GM19467 (cell line): ENCODE results near the gene GRM1.
"Not testable (repeated sequence)": the region's sequence is repeated elsewhere in the genome, so short reads cannot be mapped to it uniquely, and the experiment has no call there.

Experiments used
- ATAC-seq: cut with Tn5 transposase; IDR thresholded peaks from one replicate; pipeline ENCODE4 v1.9.1; 2021; ENCODE audit warnings: mild to moderate bottlenecking, moderate library complexity; ENCODE audit not compliant: unreplicated experiment

The GRM1 gene

GRCh38 chr6:146267447-146267846 is 238.6 kb downstream of the GRM1 start:
- ATAC-seq: no peak

DNA sequence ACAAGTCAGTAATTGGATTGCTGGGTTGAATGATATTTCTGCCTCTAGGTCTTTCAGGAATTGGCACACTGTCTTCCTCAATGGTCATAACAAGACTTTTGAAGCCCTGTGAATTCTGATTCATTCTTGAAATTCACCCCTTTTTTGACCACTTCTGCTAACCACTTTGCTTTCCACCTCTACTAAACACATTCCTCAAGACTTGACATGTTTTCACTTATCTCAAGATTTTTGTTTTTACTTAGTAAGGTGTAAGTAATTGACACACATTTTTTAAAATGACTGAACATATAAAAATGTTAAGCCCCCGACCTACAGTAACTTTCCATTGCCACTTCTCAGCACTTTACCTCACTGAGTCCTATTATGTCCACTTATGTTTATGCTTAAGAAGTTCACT is 239.1 kb downstream of the GRM1 start:
- ATAC-seq: no peak

- ATAC-seq: no peak
Measured at GRCh38 chr6:146269482-146269881, 240.6 kb downstream of the GRM1 start.

DNA sequence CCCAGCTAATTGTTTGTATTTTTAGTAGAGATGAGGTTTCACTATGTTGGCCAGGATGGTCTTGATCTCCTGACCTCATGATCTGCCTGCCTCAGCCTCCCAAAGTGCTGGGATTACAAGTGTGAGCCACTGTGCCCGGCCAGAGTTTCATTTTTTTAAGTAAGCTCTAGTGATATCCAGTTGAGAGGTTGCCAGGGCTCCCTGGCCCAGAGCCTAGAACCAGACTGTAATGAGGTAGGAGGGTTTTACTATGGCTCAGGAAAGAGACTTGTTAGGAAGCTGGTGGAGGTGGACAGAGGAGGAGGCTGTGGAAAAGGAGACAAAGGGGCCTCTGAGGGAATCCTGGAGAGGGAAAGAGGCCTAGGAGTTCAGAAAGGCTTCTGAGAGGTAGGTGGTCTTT is 242.3 kb downstream of the GRM1 start:
- not testable (repeated sequence) for ATAC-seq

- no peak for ATAC-seq
Measured at GRCh38 chr6:146273490-146273889, 244.6 kb downstream of the GRM1 start.

DNA sequence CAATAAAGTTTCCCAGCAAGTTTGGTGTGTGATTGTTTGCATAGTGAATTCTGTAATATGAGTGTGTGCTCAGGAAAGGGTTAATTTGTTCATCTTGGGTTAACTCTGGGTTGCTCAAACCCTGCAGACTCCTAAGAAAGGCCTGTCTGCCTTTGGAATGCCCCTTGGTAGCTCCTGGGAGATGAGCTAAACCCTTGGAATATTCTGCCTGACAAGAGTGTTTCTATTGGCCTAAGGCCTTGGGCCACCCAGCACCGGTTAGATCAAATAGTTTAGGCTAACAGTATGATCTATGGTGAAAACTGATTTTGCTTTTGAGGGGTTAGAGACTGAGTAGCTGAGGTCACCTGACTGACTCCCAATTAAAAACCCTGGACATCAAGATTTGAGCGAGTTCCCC is 248.3 kb downstream of the GRM1 start:
- no peak for ATAC-seq

- no peak for ATAC-seq
Measured at GRCh38 chr6:146281651-146282362, 252.9 kb downstream of the GRM1 start.

- no peak for ATAC-seq
Measured at GRCh38 chr6:146282837-146283236, 254.0 kb downstream of the GRM1 start.

- no peak for ATAC-seq
Measured at GRCh38 chr6:146284311-146284710, 255.4 kb downstream of the GRM1 start.

DNA sequence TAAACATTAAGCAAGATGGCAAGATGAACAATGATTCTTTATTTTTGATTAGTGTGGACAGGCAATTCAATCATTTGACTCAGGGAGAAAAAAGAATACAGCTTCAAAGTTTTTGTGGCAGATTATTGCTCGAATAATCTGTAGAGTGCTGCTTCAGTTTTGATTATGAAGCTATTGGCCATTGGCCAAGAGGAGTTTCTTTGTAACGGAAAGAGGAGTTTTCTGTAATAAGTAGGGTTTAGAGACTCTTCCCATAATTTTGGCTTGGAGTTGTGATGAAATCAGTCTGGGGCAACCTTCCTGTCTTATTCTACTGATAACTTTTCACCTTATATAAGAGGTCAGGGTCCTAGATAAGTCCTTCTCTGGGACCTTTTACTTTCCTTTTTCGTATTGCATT is 258.1 kb downstream of the GRM1 start:
- ATAC-seq: no peak

GRCh38 chr6:146287691-146288369 is 259.0 kb downstream of the GRM1 start:
- no peak for ATAC-seq

- no peak for ATAC-seq
Measured at GRCh38 chr6:146289816-146290588, 261.1 kb downstream of the GRM1 start.

GRCh38 chr6:146290589-146290901 is 261.7 kb downstream of the GRM1 start:
- no peak for ATAC-seq

DNA sequence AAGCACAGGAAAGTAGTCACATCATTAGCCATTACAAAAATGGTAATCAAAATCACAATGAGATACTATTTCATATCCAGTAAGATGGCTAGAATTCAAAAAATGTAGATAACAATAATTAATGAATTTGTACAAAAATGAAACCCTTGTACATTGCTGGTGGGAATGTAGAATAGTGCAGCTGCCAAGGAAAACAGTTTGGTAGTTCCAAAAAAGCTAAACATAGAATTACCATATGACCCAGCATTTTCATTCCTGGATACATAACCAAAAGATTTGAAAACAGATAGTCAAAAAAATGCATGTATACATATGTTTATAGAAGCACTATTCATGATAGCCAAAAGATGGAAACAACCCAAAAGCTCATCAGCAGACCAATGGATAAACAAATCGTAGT is 263.6 kb downstream of the GRM1 start:
- no peak for ATAC-seq

DNA sequence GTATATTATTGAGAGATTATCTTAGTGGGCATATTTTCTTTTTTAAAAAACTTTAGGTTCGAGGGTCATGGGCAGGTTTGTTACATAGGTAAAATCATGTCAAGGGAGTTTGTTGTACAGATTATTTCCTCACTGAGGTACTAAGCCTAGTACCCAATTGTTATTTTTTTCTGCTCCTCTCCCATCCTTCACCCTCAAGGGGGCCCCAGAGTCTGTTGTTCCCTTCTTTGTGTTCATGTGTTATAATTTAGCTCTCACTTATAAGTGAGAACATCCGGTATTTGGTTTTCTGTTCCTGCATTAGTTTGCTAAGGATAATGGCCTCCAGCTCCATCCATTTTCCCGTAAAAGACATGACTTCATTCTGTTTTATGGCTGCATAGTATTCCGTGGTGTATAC is 266.8 kb downstream of the GRM1 start:
- no peak for ATAC-seq

DNA sequence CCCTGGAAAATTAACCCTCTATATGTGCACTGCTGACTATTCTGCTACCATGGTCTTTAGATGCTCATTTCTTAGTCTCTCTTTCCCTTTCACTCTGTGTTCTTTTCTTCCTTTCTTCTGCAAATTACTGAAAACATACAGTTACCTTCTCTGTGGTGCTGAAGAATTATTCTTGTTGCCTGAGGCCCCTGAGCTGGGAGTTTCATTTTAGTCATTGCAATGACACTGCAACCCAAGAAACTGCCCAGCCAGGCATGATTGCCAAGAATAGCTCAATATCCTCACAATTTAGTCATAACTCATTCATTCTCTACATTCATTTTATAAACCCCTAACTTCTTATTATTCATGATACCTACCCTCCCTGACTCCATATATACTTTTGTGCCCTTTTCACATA is 269.0 kb downstream of the GRM1 start:
- no peak for ATAC-seq

DNA sequence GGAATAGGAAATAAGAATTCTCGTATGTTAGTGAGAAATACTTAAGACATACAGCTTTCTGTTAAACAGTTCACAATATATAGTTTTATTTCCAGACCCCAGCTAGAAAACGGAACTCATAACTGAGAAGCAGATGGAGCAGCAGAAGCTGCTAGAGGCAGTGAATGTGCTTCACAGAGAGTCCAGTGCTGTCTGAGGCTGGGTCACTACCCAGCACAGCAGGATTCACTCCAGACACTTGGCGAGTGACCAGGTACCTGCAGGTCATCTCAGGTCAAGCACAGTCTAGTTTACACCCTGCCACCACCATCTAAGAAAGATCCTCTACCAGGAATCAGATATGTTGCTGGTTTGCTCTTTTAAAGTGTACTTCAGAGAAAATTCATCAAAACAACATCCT is 271.7 kb downstream of the GRM1 start:
- ATAC-seq: no peak

- no peak for ATAC-seq
Measured at GRCh38 chr6:146301764-146302163, 272.9 kb downstream of the GRM1 start.

DNA sequence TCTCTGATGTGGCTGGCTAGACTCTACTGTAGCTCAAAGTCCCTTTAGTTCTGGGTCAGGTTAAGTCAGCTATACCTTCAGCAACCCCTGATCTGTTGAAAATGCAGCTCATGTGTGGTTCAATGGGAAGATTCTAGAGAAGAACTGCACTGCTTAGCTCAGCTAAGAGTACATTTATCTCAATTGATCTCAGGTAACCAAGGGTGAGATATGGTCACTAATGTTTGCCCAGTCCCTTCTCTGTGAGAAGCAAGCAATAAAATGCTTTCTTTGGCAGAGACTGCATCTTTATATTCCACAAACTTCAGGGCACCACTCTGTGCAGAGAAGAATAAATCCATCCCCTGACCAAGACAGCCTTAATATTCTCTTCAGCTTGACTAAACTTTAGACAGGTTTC is 274.1 kb downstream of the GRM1 start:
- no peak for ATAC-seq

GRCh38 chr6:146304181-146304580 is 275.3 kb downstream of the GRM1 start:
- no peak for ATAC-seq

GRCh38 chr6:146305092-146305491 is 276.2 kb downstream of the GRM1 start:
- no peak for ATAC-seq

GRCh38 chr6:146305951-146306350 is 277.1 kb downstream of the GRM1 start:
- no peak for ATAC-seq
